Measurements from ENCODE around the gene CDHR1. TPM values are rescaled to one million over a fixed set of nuclear protein-coding genes. Genes with fewer than 3 reads are reported as not detected.

CDHR1 gene
- total and polyA plus RNA-seq, 7 donors: 0.03 to 0.37 TPM; not detected in 5

DNA sequence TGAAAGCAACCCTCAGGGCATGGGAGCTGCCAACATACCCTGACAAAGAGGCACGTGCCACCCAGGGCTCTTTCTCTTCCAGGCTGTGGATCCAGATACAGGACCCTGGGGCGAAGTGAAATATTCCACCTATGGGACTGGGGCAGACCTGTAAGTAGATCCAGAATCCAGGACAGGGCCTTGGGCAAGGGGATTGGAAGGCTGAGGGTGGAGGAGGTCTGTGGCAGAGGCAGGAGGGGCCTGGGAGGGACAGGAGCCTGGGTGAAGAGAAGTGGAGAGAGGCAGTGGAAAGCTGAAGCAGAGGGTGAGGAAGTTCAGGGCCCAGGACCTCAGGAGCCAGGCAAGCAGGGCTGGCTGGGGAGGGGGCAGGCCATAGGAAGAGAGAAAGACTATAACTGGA, 17.2 kb downstream of the CDHR1 start:
- no peak for ATAC-seq
- no peaks in the 10 kb centered on the region for H3K9me3 ChIP-seq
- no peak for DNase-seq
- TF ChIP-seq, protein P1, sequence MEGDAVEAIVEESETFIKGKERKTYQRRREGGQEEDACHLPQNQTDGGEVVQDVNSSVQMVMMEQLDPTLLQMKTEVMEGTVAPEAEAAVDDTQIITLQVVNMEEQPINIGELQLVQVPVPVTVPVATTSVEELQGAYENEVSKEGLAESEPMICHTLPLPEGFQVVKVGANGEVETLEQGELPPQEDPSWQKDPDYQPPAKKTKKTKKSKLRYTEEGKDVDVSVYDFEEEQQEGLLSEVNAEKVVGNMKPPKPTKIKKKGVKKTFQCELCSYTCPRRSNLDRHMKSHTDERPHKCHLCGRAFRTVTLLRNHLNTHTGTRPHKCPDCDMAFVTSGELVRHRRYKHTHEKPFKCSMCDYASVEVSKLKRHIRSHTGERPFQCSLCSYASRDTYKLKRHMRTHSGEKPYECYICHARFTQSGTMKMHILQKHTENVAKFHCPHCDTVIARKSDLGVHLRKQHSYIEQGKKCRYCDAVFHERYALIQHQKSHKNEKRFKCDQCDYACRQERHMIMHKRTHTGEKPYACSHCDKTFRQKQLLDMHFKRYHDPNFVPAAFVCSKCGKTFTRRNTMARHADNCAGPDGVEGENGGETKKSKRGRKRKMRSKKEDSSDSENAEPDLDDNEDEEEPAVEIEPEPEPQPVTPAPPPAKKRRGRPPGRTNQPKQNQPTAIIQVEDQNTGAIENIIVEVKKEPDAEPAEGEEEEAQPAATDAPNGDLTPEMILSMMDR (IDR thresholded peaks at IDR 0.05): no peak
- WGBS, 3 donors: 74 to 84% (median 84%) methylated on average over 2 of the region's 2 CpGs
- no peaks in the 10 kb centered on the region for H3K4me1 ChIP-seq
- intact Hi-C loops (cut with DNase I): no loop called here
- no peaks in the 10 kb centered on the region for H3K36me3 ChIP-seq (ENCODE audit: insufficient read depth in 1 of 2, low read depth in 1 of 2)
- H3K27ac ChIP-seq: no peak overlapping the region
- no peak overlapping the region for H3K4me3 ChIP-seq
- peaks cover 0 to 3% (median 0%) of the 10 kb centered on the region in 3 donors for H3K27me3 ChIP-seq (ENCODE audit: insufficient read depth in 3 of 3, low read length in 2 of 3)

DNA sequence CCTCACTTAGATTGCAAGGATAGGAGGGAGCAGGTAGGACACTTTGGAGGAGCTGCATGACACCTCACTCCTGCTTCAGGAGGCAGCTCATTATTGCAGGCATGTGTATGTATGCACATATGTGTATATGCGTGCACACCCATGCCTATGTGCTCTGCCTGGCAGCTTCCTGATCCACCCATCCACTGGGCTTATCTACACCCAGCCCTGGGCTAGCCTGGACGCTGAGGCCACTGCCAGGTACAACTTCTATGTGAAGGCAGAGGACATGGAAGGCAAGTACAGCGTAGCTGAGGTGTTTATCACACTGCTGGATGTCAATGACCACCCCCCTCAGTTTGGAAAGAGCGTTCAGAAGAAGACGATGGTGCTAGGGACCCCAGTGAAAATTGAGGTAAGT, 17.7 kb downstream of the CDHR1 start:
- Histone ChIP-seq H3K27me3 (ENCODE audit: insufficient read depth in 3 of 3, low read length in 2 of 3) (peaks cover 0 to 3% (median 0%) of the 10 kb centered on the region in 3 donors), H3K9me3 (no peaks in the 10 kb centered on the region), H3K4me1 (no peaks in the 10 kb centered on the region), H3K36me3 (ENCODE audit: insufficient read depth in 1 of 2, low read depth in 1 of 2) (no peaks in the 10 kb centered on the region), H3K27ac (no peak overlapping the region), H3K4me3 (no peak overlapping the region)
- WGBS, 3 donors: 78 to 86% (median 80%) methylated on average over 5 of the region's 5 CpGs
- intact Hi-C loops (cut with DNase I): no loop called here
- DNase-seq (no peak), ATAC-seq (no peak)
- TF ChIP-seq, protein P1 (IDR thresholded peaks at IDR 0.05): no peak

DNA sequence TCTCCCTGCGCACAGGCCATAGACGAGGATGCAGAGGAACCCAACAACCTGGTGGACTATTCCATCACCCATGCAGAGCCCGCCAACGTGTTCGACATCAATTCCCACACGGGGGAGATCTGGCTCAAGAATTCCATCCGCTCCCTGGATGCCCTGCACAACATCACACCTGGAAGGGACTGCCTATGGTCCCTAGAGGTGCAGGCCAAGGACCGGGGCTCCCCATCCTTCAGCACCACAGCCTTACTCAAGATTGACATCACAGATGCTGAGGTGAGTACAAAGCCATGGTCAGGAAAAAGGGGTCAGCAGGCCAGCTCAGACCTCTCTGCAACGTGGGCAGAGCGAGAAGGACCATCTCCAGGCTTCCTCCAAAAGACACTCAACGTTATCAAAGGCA, 18.7 kb downstream of the CDHR1 start:
- intact Hi-C loops (cut with DNase I): no loop called here
- no peak overlapping the region for H3K27ac ChIP-seq
- no peak for ATAC-seq
- peaks cover 0 to 3% (median 0%) of the 10 kb centered on the region in 3 donors for H3K27me3 ChIP-seq (ENCODE audit: insufficient read depth in 3 of 3, low read length in 2 of 3)
- TF ChIP-seq, protein P1 (IDR thresholded peaks at IDR 0.05): no peak
- no peaks in the 10 kb centered on the region for H3K9me3 ChIP-seq
- H3K36me3 ChIP-seq (ENCODE audit: insufficient read depth in 1 of 2, low read depth in 1 of 2): no peaks in the 10 kb centered on the region
- H3K4me1 ChIP-seq: no peaks in the 10 kb centered on the region
- WGBS, 3 donors: 84 to 90% (median 86%) methylated on average over 11 of the region's 11 CpGs
- H3K4me3 ChIP-seq: no peak overlapping the region
- DNase-seq: no peak

DNA sequence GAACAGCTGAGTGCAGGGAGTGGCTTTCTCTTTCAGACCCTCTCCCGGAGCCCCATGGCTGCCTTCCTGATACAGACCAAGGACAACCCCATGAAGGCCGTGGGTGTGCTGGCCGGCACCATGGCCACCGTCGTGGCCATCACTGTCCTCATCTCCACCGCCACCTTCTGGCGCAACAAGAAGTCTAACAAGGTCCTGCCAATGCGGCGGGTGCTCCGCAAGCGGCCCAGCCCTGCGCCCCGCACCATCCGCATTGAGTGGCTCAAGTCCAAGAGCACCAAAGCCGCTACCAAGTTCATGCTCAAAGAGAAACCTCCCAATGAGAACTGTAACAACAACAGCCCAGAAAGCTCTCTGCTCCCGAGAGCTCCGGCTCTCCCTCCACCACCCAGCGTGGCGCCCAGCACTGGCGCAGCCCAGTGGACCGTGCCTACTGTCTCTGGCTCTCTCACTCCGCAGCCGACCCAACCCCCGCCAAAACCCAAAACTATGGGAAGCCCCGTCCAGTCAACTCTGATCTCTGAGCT, 19.8 kb downstream of the CDHR1 start:
- no peak for DNase-seq
- H3K4me1 ChIP-seq: no peaks in the 10 kb centered on the region
- WGBS, 3 donors: 64 to 83% (median 71%) methylated on average over 25 of the region's 25 CpGs
- H3K4me3 ChIP-seq: no peak overlapping the region
- H3K27ac ChIP-seq: no peak overlapping the region
- H3K9me3 ChIP-seq: no peaks in the 10 kb centered on the region
- ATAC-seq: no peak
- intact Hi-C loops (cut with DNase I): no loop called here
- TF ChIP-seq, protein P1 (IDR thresholded peaks at IDR 0.05): no peak
- peaks cover 0 to 3% (median 0%) of the 10 kb centered on the region in 3 donors for H3K27me3 ChIP-seq (ENCODE audit: insufficient read depth in 3 of 3, low read length in 2 of 3)
- no peaks in the 10 kb centered on the region for H3K36me3 ChIP-seq (ENCODE audit: insufficient read depth in 1 of 2, low read depth in 1 of 2)

DNA sequence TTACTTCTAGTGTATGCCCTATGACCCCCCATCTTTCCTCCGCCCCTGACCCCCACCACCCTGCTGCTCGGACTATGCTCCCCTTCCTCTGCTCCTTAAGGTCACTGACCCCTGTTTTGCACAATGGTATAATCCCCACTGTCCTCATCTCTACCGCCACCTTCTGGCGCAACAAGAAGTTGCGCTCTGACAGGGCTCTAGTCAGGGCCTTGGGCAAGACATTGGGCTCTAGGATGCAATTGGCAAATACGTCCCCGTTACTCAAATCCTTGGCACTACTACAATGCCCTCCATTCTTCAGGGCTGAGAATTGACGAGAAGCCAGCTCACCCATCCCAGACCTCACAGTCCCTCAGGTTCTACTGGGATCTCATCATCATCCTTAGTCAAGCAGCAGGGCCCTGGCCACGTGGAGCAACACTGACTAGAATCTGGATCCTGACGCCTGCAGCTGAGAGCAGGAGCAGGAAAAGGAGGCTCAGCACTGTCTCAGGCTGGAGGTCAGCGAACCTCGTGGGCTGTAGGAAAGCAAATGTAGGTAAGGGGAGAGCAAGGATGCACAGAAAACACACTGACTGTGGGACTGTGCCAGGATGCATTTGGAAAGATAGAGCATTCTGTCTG, 20.4 kb downstream of the CDHR1 start:
- ATAC-seq: no peak
- no peak overlapping the region for H3K4me3 ChIP-seq
- 44 to 55% (median 48%) methylated on average over 12 of the region's 12 CpGs for WGBS, 3 donors

More for the DNA sequence above, 20.4 kb downstream of the CDHR1 start:
- TF ChIP-seq, protein P1 (IDR thresholded peaks at IDR 0.05): no peak
- H3K9me3 ChIP-seq: no peaks in the 10 kb centered on the region
- no peak overlapping the region for H3K27ac ChIP-seq
- H3K36me3 ChIP-seq (ENCODE audit: insufficient read depth in 1 of 2, low read depth in 1 of 2): no peaks in the 10 kb centered on the region
- H3K27me3 ChIP-seq (ENCODE audit: insufficient read depth in 3 of 3, low read length in 2 of 3): peaks cover 0 to 3% (median 0%) of the 10 kb centered on the region in 3 donors
- H3K4me1 ChIP-seq: no peaks in the 10 kb centered on the region
- intact Hi-C loops (cut with DNase I): no loop called here
- no peak for DNase-seq
